Activated T-cell treated with anti-CD3 and anti-CD28 coated beads, Interleukin-2, amount 50 U/mL, for 24 hours (primary cell): Measurements from ENCODE around the gene DNAH10.
A peak's percentile ranks its signal among the peaks of the same experiment; 100 is the strongest.

Experiments
- DNase-seq: peaks from one replicate; pipeline ENCODE4 v3.0.0-alpha.2; 2020
- H3K27ac Mint-ChIP-seq: 2 replicates; pipeline ENCODE4 v1.8.0; 2020; ENCODE audit warnings: mild to moderate bottlenecking, mixed read lengths
- H3K27me3 Mint-ChIP-seq: 2 replicates; pipeline ENCODE4 v1.8.0; 2020; ENCODE audit warnings: mixed read lengths
- H3K36me3 Mint-ChIP-seq: 2 replicates; pipeline ENCODE4 v1.8.0; 2020; ENCODE audit warnings: low read depth, mixed read lengths
- H3K4me1 Mint-ChIP-seq: 2 replicates; pipeline ENCODE4 v1.8.0; 2020; ENCODE audit warnings: low read depth, mixed read lengths
- H3K4me3 Mint-ChIP-seq: 2 replicates; pipeline ENCODE4 v1.8.0; 2020; ENCODE audit warnings: mild to moderate bottlenecking, moderate library complexity, mixed read lengths
- H3K9me3 Mint-ChIP-seq: 2 replicates; pipeline ENCODE4 v1.8.0; 2020; ENCODE audit warnings: mixed read lengths

DNAH10 gene

GRCh38 chr12:123973552-123974341 lies 211.6 kb downstream of the DNAH10 start:
- H3K4me3 Mint-ChIP-seq: peak overlapping the region; percentile 91
- no peaks in the 10 kb centered on the region for H3K27me3 Mint-ChIP-seq
- peak; percentile 53 for DNase-seq
- peaks cover 47% of the 10 kb centered on the region for H3K4me1 Mint-ChIP-seq
- peak overlapping the region; percentile 88 for H3K27ac Mint-ChIP-seq
- H3K36me3 Mint-ChIP-seq: peaks cover 49% of the 10 kb centered on the region
- H3K9me3 Mint-ChIP-seq: no peaks in the 10 kb centered on the region

- Mint-ChIP-seq H3K27me3 (no peaks in the 10 kb centered on the region), H3K9me3 (no peaks in the 10 kb centered on the region), H3K4me1 (peaks cover 35% of the 10 kb centered on the region), H3K4me3 (no peak overlapping the region), H3K36me3 (peaks cover 65% of the 10 kb centered on the region), H3K27ac (no peak overlapping the region)
- DNase-seq: no peak
These were observed 214.2 kb downstream of the DNAH10 start for GRCh38 chr12:123976227-123976826.

DNA sequence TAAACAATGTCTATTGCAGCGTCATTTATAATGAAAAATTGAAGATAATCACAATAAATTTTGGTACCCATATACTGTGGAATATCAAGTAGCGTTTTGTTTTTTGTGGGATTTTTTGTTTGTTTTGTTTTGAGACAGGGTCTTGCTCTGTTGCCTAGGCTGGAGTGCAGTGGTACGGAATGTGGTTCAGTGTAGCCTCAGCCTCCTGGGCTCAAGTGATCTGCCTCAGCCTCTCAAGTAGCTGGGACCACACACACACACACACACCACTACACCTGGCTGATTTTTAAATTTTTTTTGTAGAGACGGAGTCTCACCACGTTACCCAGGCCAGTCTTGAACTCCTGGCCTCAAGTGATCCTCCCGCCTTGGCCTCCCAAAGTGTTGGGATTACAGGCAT lies 217.5 kb downstream of the DNAH10 start:
- Mint-ChIP-seq H3K9me3 (no peaks in the 10 kb centered on the region), H3K27me3 (no peaks in the 10 kb centered on the region), H3K4me1 (peaks cover 32% of the 10 kb centered on the region), H3K36me3 (peaks cover 73% of the 10 kb centered on the region), H3K27ac (no peak overlapping the region), H3K4me3 (no peak overlapping the region)
- no peak for DNase-seq

GRCh38 chr12:123982269-123982668 lies 220.2 kb downstream of the DNAH10 start:
- Mint-ChIP-seq H3K27ac (no peak overlapping the region), H3K4me1 (peaks cover 28% of the 10 kb centered on the region), H3K4me3 (no peak overlapping the region)

DNA sequence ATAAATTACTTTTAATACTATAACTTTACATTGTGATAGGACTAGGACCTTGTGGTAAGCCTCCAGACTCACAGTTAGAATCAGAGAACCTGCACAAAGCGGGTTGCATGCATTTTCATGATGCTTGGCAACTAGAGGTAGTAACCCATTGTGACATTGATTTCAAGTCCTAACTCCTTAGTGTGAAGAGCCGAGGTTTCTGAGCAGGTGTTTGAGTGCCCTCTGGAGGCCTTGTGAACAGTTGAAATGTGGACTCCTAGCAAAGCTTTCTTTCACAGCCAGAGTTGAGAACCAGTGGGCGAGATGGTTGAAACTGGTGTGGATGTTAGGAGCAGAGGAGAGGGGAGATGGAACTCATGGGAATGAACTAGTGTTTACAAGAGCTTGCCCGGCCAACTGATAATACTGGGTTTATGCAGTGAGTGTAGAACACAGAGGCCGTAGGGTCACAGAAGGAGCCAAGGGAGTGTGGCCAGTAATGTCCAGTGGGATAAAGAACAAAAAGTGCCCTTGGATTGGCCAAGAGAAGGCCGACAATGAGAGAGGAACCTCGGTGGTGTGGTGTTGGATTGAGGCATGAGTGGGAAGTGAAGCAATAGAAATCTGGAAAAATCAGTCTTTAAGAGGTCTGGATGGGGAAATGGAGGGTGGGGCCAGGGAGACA lies 221.9 kb downstream of the DNAH10 start:
- Mint-ChIP-seq H3K27me3 (no peaks in the 10 kb centered on the region), H3K4me1 (peaks cover 28% of the 10 kb centered on the region), H3K9me3 (no peaks in the 10 kb centered on the region), H3K4me3 (no peak overlapping the region), H3K27ac (no peak overlapping the region), H3K36me3 (peaks cover 68% of the 10 kb centered on the region)
- DNase-seq: peak; percentile 42

More at GRCh38 chr12:123982269-123982668, 220.2 kb downstream of the DNAH10 start:
- no peak for DNase-seq
- Mint-ChIP-seq H3K27me3 (no peaks in the 10 kb centered on the region), H3K36me3 (peaks cover 65% of the 10 kb centered on the region), H3K9me3 (no peaks in the 10 kb centered on the region)

DNA sequence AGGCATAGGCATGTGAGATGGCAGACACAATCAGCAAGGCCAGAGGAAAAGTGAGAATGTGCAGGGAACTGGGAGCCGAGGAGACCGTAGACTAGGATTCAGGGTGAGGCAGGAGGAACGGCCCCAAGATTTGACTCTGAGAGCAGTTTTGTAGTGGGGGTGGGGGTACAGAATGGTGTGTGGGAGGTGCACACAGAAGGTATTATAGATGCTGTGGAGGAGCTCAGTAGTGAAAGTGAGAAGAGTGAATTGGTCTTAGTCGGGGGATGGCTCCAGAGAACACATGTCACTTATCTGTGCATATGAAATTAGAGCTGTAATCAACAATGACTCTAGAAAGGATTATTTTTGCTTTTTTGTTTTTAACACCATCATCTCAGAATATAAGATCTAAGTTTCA lies 222.8 kb downstream of the DNAH10 start:
- H3K4me1 Mint-ChIP-seq: peaks cover 24% of the 10 kb centered on the region
- H3K27me3 Mint-ChIP-seq: no peaks in the 10 kb centered on the region
- no peaks in the 10 kb centered on the region for H3K9me3 Mint-ChIP-seq
- H3K36me3 Mint-ChIP-seq: peaks cover 70% of the 10 kb centered on the region
- no peak for DNase-seq
- no peak overlapping the region for H3K4me3 Mint-ChIP-seq
- H3K27ac Mint-ChIP-seq: no peak overlapping the region
